Activated gamma-delta T cell treated with Interleukin-2 at 50 U/mL for 16 hours (primary cell): ENCODE results near the gene ATRN.
"Not testable (repeated sequence)": the region's sequence is repeated elsewhere in the genome, so short reads cannot be mapped to it uniquely, and the experiment has no call there.

Source experiments
- DNase-seq: peaks from one replicate; pipeline ENCODE4 v3.0.0-alpha.2; 2020

ATRN gene

DNA sequence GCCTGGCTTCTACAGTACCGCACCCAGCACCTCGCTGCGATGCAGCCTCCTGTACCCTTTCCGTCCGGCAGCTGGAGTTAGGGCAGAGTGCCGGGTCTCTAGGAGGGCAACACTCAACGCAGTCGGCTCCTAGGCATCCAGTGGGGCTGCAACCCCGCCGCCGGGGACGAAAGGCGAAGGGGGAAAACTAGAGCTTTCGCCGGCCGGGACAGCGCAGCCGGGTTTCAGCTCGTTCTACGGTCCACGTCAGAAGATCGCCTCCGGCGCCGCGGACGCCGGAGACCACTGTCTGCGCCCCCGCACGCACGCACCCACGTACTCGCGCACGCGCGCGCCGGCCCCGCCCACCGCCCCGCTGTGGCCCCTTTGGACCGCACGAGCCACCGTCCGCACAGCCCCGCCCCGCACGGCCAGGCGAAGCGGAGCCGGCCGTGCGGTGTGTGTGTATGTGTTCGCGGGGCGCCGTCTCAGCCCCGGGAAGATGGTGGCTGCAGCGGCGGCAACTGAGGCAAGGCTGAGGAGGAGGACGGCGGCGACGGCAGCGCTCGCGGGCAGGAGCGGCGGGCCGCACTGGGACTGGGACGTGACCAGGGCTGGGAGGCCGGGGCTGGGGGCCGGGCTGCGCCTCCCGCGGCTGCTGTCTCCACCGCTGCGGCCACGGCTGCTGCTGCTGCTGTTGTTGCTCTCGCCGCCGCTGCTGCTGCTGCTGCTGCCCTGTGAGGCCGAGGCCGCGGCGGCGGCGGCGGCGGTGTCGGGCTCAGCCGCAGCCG lies at the start of gene ATRN:
Gene ATRN, plus strand, starts transcription at position 392 of the 770 bp plus-strand sequence. Its CDS starts 90 bp downstream, at position 482.
- DNase-seq: peak; percentile 89

DNA sequence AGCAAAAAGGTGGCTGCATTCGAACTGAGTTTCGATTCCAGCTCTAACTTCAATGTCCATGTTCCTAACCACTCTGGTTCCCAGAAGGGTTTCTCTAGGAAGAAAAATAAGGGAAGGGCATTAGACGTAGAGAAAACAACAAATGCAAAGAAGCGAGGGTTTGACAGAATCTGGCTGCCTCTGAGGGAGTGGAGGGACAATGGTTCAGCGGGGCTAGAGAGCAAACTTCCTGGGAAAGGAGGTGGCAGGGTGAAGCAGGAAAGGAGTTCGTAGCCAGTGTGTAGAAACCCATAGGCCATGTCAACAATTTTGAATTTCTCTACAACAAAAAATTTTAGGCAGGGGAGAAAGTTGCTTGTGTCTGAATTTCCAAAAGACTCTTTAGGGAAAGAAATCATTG lies 48.8 kb upstream of the ATRN start:
- no peak for DNase-seq

- no peak for DNase-seq
These were observed 47.7 kb upstream of the ATRN start for GRCh38 chr20:3423126-3423525.

- DNase-seq: not testable (repeated sequence)
These were observed 44.1 kb upstream of the ATRN start for GRCh38 chr20:3426766-3427165.

GRCh38 chr20:3430376-3431069 lies 40.3 kb upstream of the ATRN start:
- no peak for DNase-seq

GRCh38 chr20:3431109-3431508 lies 39.7 kb upstream of the ATRN start:
- DNase-seq: no peak

DNA sequence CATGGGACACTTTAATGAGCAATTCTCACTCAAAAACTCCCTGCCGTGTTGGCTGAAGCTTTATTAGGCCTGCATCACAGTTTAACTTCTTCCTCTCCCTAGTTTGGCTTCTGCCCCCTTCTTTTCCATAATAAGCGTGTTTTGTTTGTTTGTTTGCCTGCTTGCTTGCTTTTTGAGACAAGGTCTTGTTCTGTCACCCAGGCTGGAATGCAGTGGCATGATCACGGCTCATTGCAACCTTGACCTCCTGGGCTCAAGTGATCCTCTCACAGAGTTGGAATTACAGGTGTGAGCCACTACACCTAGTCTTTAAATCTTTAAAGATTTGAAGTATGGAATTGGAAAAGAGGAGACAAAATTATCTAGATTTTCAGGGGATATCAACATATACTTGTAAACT lies 38.0 kb upstream of the ATRN start:
- DNase-seq: no peak

- no peak for DNase-seq
These were observed 37.1 kb upstream of the ATRN start for GRCh38 chr20:3433744-3434143.

GRCh38 chr20:3434232-3434631 lies 36.6 kb upstream of the ATRN start:
- no peak for DNase-seq

DNA sequence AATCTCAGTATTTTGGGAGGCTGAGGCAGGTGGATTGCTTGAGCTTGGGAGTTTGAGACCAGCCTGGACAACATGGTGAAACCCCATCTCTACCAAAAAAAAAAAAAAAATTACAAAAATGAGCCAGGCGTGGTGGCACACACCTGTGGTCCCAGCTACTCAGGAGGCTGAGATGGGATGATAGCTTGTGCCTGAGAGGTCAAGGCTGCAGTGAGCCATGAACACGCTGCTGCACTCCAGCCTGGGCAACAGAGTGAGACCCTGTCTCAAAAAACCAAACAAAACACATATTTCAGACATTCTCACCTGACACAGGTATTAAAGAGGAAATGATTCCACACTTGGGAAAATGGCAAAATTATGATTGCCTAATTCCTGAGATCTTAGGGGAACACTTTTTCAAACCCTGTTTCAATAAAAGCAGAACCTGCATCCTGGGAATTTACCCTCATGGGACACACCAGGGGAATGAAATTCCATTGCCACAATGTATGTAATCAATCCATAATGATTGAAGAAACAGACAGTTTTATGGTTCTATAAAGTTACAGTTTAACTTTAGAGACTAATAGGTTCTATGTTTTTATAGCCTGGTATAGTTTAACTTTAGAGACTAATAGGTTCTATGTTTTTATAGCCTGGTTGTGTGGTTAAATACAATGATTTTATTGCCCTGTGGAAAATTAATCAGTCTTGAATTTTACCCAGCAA lies 33.8 kb upstream of the ATRN start:
- DNase-seq: no peak

DNA sequence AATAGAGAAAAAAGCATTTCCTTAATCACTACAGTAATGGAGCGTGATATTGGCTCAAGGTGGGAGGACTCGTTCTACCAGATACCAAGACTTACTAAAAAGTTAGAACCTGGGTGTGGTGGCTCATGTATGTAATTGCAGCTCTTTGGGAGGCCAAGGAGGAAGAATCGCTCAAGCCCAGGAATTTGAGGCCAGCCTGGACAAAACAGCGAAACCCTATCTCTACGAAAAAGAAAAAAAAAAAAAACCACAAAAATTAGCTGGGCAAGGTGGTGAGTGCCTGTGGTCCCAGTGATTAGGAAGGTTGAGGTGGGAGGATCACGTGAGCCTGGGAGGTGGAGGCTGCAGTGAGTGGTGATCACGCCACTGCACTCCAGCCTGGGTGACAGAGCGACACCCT lies 24.0 kb upstream of the ATRN start:
- no peak for DNase-seq

- DNase-seq: no peak
These were observed 23.5 kb upstream of the ATRN start for GRCh38 chr20:3447321-3447720.

DNA sequence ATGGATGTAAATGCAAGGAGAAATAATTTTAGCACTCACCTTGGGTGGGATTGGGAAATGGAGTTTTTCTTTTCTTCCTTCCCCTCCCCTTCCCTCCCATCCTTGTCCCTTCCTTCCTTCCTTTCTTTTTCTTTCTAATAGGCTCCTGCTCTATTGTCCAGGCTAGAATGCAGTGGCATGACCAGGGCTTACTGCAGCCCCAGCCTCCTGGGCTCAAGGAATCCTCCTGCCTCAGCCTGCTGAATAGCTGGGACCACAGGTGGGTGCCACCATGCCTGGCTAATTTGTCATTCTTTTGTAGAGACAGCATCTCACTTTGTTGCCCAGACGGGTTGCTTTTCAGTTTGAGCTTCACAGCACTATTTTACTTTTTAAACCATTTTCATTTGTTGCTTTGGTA lies 21.5 kb upstream of the ATRN start:
- no peak for DNase-seq

DNA sequence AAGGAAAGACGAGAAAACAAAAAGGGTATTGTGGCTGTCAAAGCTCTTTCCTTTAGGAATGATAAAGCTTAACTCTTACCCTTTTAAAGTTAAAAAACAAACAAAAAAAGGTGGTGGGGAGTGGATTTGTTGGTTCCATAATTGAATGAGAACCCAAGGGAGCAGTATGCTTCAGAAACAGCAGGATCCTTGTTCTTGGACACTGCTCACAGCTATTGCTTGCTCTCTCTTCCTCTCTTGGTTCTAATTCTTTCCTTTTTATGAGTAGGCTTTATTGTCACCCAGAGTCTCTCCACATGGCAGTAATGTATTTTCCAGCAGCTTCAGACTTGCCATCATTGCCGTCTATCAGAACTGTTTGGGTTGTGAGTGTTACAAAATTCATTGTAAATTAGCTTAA lies 18.7 kb upstream of the ATRN start:
- DNase-seq: no peak

DNA sequence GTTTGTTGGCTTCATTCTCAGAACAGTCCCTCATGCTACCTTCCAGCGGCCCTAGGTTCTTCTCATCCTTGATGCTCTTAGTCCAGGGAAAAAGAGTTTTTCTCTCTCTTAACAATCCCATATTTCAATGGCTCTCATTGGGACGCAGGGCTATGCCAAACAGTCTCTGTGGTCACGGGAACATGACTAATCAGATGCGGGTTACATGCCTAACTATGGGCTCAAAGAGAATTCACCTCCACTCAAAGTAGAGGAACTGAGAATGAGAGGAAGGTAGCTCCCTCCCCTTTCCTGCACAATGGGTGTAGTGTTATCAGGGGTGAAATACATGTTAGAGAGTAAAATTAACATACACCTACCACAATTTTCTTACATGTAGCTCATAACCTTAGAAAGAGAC lies 18.1 kb upstream of the ATRN start:
- DNase-seq: no peak

DNA sequence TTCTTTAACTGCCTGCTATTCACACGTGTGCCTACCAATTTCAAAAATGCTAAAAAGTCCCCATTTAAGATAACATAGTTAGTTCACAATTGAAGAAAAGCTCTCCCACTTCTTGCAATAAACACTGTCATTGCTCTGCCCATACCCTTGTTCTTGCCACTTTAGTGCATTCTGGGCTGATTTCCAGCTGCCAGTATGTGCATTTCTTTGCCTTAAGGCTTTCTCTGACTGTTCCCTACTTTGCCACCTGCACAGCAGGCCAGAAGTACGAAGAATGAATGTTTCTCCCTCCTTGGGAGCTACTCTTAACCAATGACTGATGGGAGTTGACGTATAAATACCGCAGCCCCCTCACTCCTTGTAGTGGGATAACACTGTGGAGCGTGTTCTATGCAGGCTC lies 16.0 kb upstream of the ATRN start:
- DNase-seq: no peak

DNA sequence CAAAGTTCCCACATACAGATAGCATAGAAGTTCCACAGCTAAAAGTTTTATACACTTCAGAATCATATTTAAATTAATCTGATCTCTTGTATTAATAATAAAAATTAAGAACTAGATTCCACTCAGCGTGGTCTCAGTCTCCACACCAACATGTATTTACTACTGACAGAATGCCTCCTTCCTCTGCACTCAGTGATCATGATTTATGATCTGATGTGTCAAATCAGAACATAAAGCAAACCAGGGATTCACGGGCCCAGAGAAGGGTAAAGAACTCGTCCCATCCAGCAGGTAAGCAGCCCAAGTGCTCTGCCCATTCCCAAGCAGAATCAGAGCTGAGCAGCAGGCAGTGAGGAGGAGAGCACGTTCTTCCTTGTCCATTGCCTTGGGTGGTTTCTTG lies 14.2 kb upstream of the ATRN start:
- no peak for DNase-seq

GRCh38 chr20:3459881-3460307 lies 10.9 kb upstream of the ATRN start:
- no peak for DNase-seq

DNA sequence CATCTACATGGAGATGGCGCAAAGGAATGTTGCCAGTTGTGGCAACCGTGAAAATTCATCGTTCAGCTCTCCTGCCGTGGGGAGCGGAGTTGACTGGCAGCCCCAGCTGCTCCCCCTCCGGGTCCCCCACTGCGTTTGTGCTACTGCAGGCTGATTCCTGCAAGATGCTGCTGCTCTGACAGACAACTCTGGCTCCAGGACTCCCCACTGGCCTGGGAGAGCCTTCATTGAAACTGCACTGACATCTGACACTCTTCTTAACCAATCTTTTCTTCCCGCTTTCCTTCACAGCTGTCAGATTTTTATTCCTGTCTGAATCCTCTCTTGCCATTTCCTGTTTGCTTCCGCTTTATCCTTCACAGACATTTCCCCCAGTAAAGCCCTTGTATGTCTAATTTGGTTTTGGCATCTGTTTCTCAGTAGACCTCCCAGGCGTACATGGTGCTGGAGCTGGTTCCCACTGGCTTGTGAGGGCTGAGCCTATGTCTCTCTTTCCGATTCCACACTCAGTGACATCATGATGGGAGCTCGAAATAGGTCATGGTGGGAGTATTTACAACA lies 9.5 kb upstream of the ATRN start:
- no peak for DNase-seq

- no peak for DNase-seq
These were observed 8.7 kb upstream of the ATRN start for GRCh38 chr20:3461911-3462677.

DNA sequence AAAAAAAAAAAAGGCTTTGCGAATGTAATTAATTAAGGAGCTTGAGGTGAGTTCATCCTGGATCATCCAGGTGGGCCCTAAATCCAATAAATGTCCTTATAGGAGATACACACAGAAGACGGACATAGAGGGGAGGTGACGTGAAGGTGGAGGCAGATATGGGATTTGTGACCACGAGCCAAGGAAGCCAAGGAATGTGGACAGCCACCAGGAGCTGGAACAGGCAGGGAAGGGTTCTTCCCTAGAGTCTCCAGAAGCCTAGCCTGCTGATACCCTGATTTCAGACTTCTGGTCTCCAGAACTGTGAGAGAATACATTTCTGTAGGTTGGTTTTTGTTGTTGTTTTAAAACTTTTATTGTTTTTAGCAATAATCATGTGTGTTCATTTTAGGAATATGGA lies 6.7 kb upstream of the ATRN start:
- no peak for DNase-seq

DNA sequence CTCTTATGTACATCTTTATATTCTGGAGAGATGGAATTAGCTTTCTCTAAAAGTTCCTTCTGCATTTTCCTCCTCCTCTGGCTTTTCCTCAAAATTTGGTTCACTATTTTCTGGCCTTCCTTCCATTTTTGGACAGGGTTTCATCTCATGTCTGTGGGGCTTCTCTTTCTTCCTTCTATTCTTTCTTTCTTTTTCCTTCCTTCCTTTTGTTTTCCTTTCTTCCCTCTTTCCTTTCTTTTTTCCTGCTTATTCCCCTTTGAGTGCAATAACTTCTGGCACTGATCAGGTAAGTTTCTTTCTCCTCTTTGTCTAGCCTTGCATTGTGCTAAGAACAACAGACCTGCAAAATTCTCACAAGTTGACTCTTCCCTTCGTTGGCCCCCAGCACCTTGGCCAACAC lies 5.5 kb upstream of the ATRN start:
- DNase-seq: no peak

DNA sequence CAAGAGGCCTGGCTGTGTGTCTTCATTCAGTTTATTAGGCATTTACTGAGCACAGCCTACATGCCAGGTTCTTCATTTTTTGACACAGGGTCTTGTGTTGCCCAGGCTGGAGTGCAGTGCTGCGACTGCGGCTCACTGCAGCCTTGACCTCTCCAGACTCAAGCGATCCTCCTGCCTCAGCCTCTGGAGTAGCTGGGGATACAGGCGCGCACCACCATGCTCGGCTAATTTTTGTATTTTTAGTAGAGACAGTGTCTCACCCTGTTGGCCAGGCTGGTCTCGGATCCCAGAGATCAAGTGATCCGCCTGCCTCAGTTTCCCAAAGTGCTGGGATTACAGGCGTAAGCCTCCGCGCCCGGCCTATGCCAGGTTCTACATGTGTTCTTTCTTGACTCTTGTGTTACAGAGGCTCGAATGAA lies 601 bp upstream of the ATRN start:
- no peak for DNase-seq
